H1 (cell line): ENCODE measurements around the gene MYO16. TPM values are rescaled to one million over a fixed set of nuclear protein-coding genes. Genes with fewer than 3 reads are reported as not detected.

Source experiments
- CTCF ChIA-PET: fragments of 300-600 bp; sonication (Branson Sonifier 250); formaldehyde crosslinking; loops from one replicate; lab custom pipeline; 2021; ENCODE audit not compliant: partially characterized antibody; lab: Charles Lee
- POLR2A ChIA-PET: fragments of 300-600 bp; sonication (Branson Sonifier 250); formaldehyde crosslinking; loops from one replicate; lab custom pipeline; 2021; ENCODE audit warnings: inconsistent platforms; ENCODE audit not compliant: partially characterized antibody; lab: Charles Lee
- DNase-seq, 2 experiments: peaks; one replicate each; pipeline versions ENCODE4 v3.0.0 to v3.0.0-alpha.2; 2010 to 2022; ENCODE audit warnings: low spot score in 2 of 2, low read depth in 1 of 2, mixed read lengths in 1 of 2
- FAIRE-seq: peaks from 2 replicates; lab custom pipeline; 2011; peaks lifted over from hg19 to GRCh38; lab: Jason Lieb, UNC
- H2AFZ ChIP-seq: 2 replicates; pipeline ENCODE4 v1.8.1; 2012; ENCODE audit warnings: low read length, inconsistent platforms
- H2AK5ac ChIP-seq: 2 replicates; pipeline ENCODE4 v1.6.1; 2013; ENCODE audit warnings: low read depth, low read length
- H2BK120ac ChIP-seq: replicated peaks from 2 replicates; pipeline ENCODE3; 2013; ENCODE audit warnings: low read depth, low read length, inconsistent platforms
- H2BK12ac ChIP-seq: 2 replicates; pipeline ENCODE4 v1.6.1; 2013; ENCODE audit warnings: low read depth, low read length
- H2BK15ac ChIP-seq: 2 replicates; pipeline ENCODE4 v1.6.1; 2013; ENCODE audit warnings: low read length
- H2BK20ac ChIP-seq: 2 replicates; pipeline ENCODE4 v1.6.1; 2013; ENCODE audit warnings: low read length
- H2BK5ac ChIP-seq: 2 replicates; pipeline ENCODE4 v1.6.1; 2013; ENCODE audit warnings: low read depth, low read length
- H3K14ac ChIP-seq: 2 replicates; pipeline ENCODE4 v1.6.1; 2013; ENCODE audit warnings: inconsistent platforms; ENCODE audit not compliant: insufficient read length
- H3K18ac ChIP-seq: 2 replicates; pipeline ENCODE4 v1.6.1; 2013; ENCODE audit warnings: low read length; ENCODE audit errors: extremely low read depth
- H3K23ac ChIP-seq: 2 replicates; pipeline ENCODE4 v1.6.1; 2013; ENCODE audit warnings: inconsistent platforms; ENCODE audit not compliant: insufficient read length
- H3K23me2 ChIP-seq: 2 replicates; pipeline ENCODE4 v1.6.1; 2013; ENCODE audit warnings: low read depth, low read length
- H3K27ac ChIP-seq: 2 replicates; pipeline ENCODE4 v1.6.1; 2011; ENCODE audit warnings: low read depth, low read length, inconsistent platforms
- H3K27me3 ChIP-seq, 4 experiments: replicated peaks in 1 of 4; 1 replicate in 1 of 4; 2 replicates in 3 of 4; pipeline versions ENCODE4 v1.6.1 to v1.8.1; 2011 to 2013; ENCODE audit warnings: low read length in 3 of 4, mild to moderate bottlenecking in 3 of 4, inconsistent platforms in 2 of 4, mixed read lengths in 2 of 4, moderate library complexity in 1 of 4; ENCODE audit not compliant: control insufficient read depth in 3 of 4, insufficient read depth in 3 of 4; ENCODE audit errors: extremely low read depth in 1 of 4
- H3K36me3 ChIP-seq, 4 experiments: 2 replicates each; pipeline versions ENCODE4 v1.6.1 to v1.8.1; 2011 to 2013; ENCODE audit warnings: mild to moderate bottlenecking in 4 of 4, low read length in 3 of 4, moderate library complexity in 2 of 4, control low read depth in 1 of 4, inconsistent platforms in 1 of 4; ENCODE audit not compliant: insufficient read depth in 4 of 4, control insufficient read depth in 2 of 4
- H3K4ac ChIP-seq: replicated peaks from 2 replicates; pipeline ENCODE3; 2013; ENCODE audit warnings: low read length, low read depth, mixed read lengths, inconsistent platforms; ENCODE audit not compliant: insufficient read length
- H3K4me1 ChIP-seq, 4 experiments: replicated peaks in 1 of 4; 1 replicate in 1 of 4; 2 replicates in 3 of 4; pipeline versions ENCODE4 v1.6.1 to v1.8.1; 2011 to 2013; ENCODE audit warnings: low read length in 3 of 4, inconsistent platforms in 2 of 4, mixed read lengths in 1 of 4; ENCODE audit not compliant: insufficient read depth in 4 of 4, control insufficient read depth in 3 of 4
- H3K4me2 ChIP-seq, 2 experiments: 2 replicates each; pipeline versions ENCODE4 v1.6.1 to v1.8.1; 2011 to 2013; ENCODE audit warnings: low read depth in 2 of 2, low read length in 2 of 2, control low read depth in 1 of 2, inconsistent platforms in 1 of 2, mild to moderate bottlenecking in 1 of 2; ENCODE audit not compliant: insufficient read depth in 1 of 2
- H3K4me3 ChIP-seq, 4 experiments: fragments of 200-600, 300-600 bp in 1 of 4; sonication (generic), shearing (Covaris generic), sonication (Bioruptor Twin) in 1 of 4; 2 replicates each; pipeline versions ENCODE4 v1.5.1 to v1.8.1; 2011 to 2016; ENCODE audit warnings: low read length in 4 of 4, low read depth in 3 of 4, control low read depth in 2 of 4, inconsistent platforms in 2 of 4, mild to moderate bottlenecking in 2 of 4, mixed read lengths in 1 of 4, moderate library complexity in 1 of 4; ENCODE audit not compliant: insufficient read depth in 2 of 4; ENCODE audit errors: extremely low read depth in 1 of 4
- H3K56ac ChIP-seq: replicated peaks from 2 replicates; pipeline ENCODE3; 2013; ENCODE audit warnings: low read depth, mild to moderate bottlenecking, mixed read lengths, low read length, inconsistent platforms; ENCODE audit not compliant: insufficient read length
- H3K79me1 ChIP-seq: 2 replicates; pipeline ENCODE4 v1.6.1; 2013; ENCODE audit warnings: low read depth, low read length, control low read depth
- H3K79me2 ChIP-seq, 2 experiments: 2 replicates each; pipeline versions ENCODE4 v1.6.1 to v1.8.1; 2012 to 2013; ENCODE audit warnings: low read length in 2 of 2, mild to moderate bottlenecking in 2 of 2, inconsistent platforms in 1 of 2; ENCODE audit not compliant: insufficient read depth in 2 of 2, control insufficient read depth in 1 of 2
- H3K9ac ChIP-seq, 4 experiments: replicated peaks in 1 of 4; 1 replicate in 1 of 4; 2 replicates in 3 of 4; pipeline versions ENCODE4 v1.6.1 to v1.8.1; 2011 to 2013; ENCODE audit warnings: low read depth in 3 of 4, low read length in 3 of 4, control low read depth in 2 of 4, mild to moderate bottlenecking in 2 of 4, moderate library complexity in 2 of 4, inconsistent platforms in 1 of 4; ENCODE audit errors: extremely low read depth in 1 of 4
- H3K9me3 ChIP-seq, 2 experiments: 2 replicates each; pipeline versions ENCODE4 v1.6.1 to v1.8.1; 2012 to 2013; ENCODE audit warnings: mild to moderate bottlenecking in 2 of 2, moderate library complexity in 2 of 2, control low read depth in 1 of 2, inconsistent platforms in 1 of 2, low read depth in 1 of 2, low read length in 1 of 2, mixed read lengths in 1 of 2; ENCODE audit not compliant: insufficient read depth in 2 of 2
- H4K20me1 ChIP-seq, 2 experiments: replicated peaks in 1 of 2; 2 replicates each; pipeline versions ENCODE3 to v1.8.1; 2011 to 2013; ENCODE audit warnings: inconsistent platforms in 2 of 2, low read length in 2 of 2, mild to moderate bottlenecking in 1 of 2; ENCODE audit not compliant: insufficient read depth in 2 of 2, control insufficient read depth in 1 of 2
- H4K5ac ChIP-seq: 2 replicates; pipeline ENCODE4 v1.6.1; 2013; ENCODE audit warnings: low read length, low read depth, mixed read lengths, inconsistent platforms; ENCODE audit not compliant: insufficient read length
- H4K8ac ChIP-seq: 2 replicates; pipeline ENCODE4 v1.8.0; 2013; ENCODE audit warnings: mild to moderate bottlenecking, moderate library complexity, low read length, inconsistent platforms; ENCODE audit not compliant: insufficient read depth; ENCODE audit errors: extremely low read depth
- H4K91ac ChIP-seq: replicated peaks from 2 replicates; pipeline ENCODE3; 2013; ENCODE audit warnings: low read length, mixed read lengths, inconsistent platforms; ENCODE audit not compliant: insufficient read length
- ATF3 ChIP-seq: IDR thresholded peaks from 2 replicates; pipeline ENCODE4 v1.6.1; 2011; ENCODE audit warnings: low read depth, mild to moderate bottlenecking, low read length; ENCODE audit not compliant: insufficient read depth
- CTBP2 ChIP-seq: IDR thresholded peaks from 2 replicates; pipeline ENCODE4 v1.7.0; 2011; ENCODE audit warnings: borderline replicate concordance, mild to moderate bottlenecking, moderate library complexity, mixed read lengths, low read length; ENCODE audit not compliant: insufficient read depth, insufficient read length
- HDAC2 ChIP-seq, 2 experiments: fragments of 300-600 bp in 1 of 2; sonication (generic) in 1 of 2; IDR thresholded peaks; 2 replicates each; pipeline ENCODE4 v1.6.1; 2011 to 2012; ENCODE audit warnings: low read depth in 2 of 2, low read length in 2 of 2, mild to moderate bottlenecking in 2 of 2, moderate library complexity in 2 of 2, borderline replicate concordance in 1 of 2, inconsistent platforms in 1 of 2
- SIX5 ChIP-seq: IDR thresholded peaks from 2 replicates; pipeline ENCODE4 v1.6.1; 2011; ENCODE audit warnings: mild to moderate bottlenecking, low read depth, low read length
- SP1 ChIP-seq: IDR thresholded peaks from 2 replicates; pipeline ENCODE4 v1.6.1; 2011; ENCODE audit warnings: low read depth, low read length
- TBP ChIP-seq: IDR thresholded peaks from 2 replicates; pipeline ENCODE4 v1.6.1; 2011; ENCODE audit warnings: low read depth, low read length, improper control_type of control experiment
- TEAD4 ChIP-seq: IDR thresholded peaks from 2 replicates; pipeline ENCODE4 v1.6.1; 2012; ENCODE audit warnings: low read depth, low read length, inconsistent platforms, mixed read lengths
- YY1 ChIP-seq: IDR thresholded peaks from 2 replicates; pipeline ENCODE4 v1.6.1; 2011; ENCODE audit warnings: low read depth, mild to moderate bottlenecking, low read length
- WGBS, 2 experiments: shearing (Covaris generic) in 1 of 2; methylation state at CpG; one replicate each; pipeline versions ENCODE4 v1.1.6 to v1.1.7; 2013 to 2015; ENCODE audit warnings: low lambda C conversion rate in 2 of 2, mixed read lengths in 2 of 2, inconsistent platforms in 1 of 2, low coverage in 1 of 2, missing lambda C conversion rate in 1 of 2; ENCODE audit not compliant: insufficient replicate concordance in 2 of 2, insufficient coverage in 1 of 2, insufficient read length in 1 of 2; ENCODE audit errors: extremely low coverage in 1 of 2, missing lambda C conversion rate in 1 of 2; 5-methylcytosine and 5-hydroxymethylcytosine counted together
- polyA plus RNA-seq, 7 experiments: library from polyadenylated mRNA; depleted of rRNA in 3 of 7; stranded (reverse) in 5 of 7; unstranded in 2 of 7; fragments of >200 nt in 5 of 7; fragments of 200-250 nt in 2 of 7; gene quantifications; 1 replicate in 5 of 7; 2 replicates in 1 of 7; 4 replicates in 1 of 7; pipeline versions ENCODE4 v1.2.1 to v1.2.3, GENCODE V29; 2011 to 2013; ENCODE audit warnings: missing spikeins in 2 of 7, mixed read lengths in 2 of 7
- total RNA-seq: library from RNA; stranded (reverse); fragmentation: NEBNext Ultra II Directional; extraction: Animal tissue kit (Norgen Biotek cat#: 25700); gene quantifications from 2 replicates; pipeline ENCODE4 v1.2.1, GENCODE V29; 2021

The MYO16 gene
- total and polyA plus RNA-seq, 2 of the 8 experiments (the other 6 are each of a cell fraction or from before 2014, with no cell fraction given), result 0.02 to 0.22 TPM

GRCh38 chr13:109166804-109167203 is 537.4 kb downstream of the MYO16 start:
- Histone ChIP-seq H3K27ac (no peak overlapping the region), H3K4me2 (no peak overlapping the region), H4K20me1 (no peaks in the 10 kb centered on the region), H2AK5ac (no peak overlapping the region), H3K23me2 (no peaks in the 10 kb centered on the region), H4K5ac (no peak overlapping the region), H4K8ac (no peak overlapping the region), H3K14ac (no peak overlapping the region), H2BK120ac (no peak overlapping the region), H3K4me3 (no peak overlapping the region), H2BK12ac (no peak overlapping the region; the same call in 1 of the 2 replicates), H2AFZ (no peak overlapping the region), H2BK15ac (no peak overlapping the region), H2BK5ac (no peak overlapping the region), H3K27me3 (no peaks in the 10 kb centered on the region), H3K4me1 (no peaks in the 10 kb centered on the region), H2BK20ac (no peak overlapping the region), H3K4ac (no peak overlapping the region), H3K36me3 (no peaks in the 10 kb centered on the region), H3K9ac (no peak overlapping the region), H4K91ac (no peak overlapping the region), H3K9me3 (no peaks in the 10 kb centered on the region), H3K79me1 (no peaks in the 10 kb centered on the region), H3K23ac (no peak overlapping the region), H3K56ac (no peak overlapping the region), H3K79me2 (no peaks in the 10 kb centered on the region), H3K18ac (no peak overlapping the region)
- WGBS, 2 experiments, result 79% methylated on average over 2 of the region's 2 CpGs; no CpG with 5 or more reads in 1 of the 2 experiments
- DNase-seq (no peak), FAIRE-seq (no peak)
- ChIA-PET POLR2A (no interaction called here), CTCF (no interaction called here)
- TF ChIP-seq TEAD4, result no peak
- no peak for TF ChIP-seq TBP
- TF ChIP-seq SIX5, result no peak
- TF ChIP-seq ATF3, result no peak
- TF ChIP-seq SP1, result no peak
- no peak for TF ChIP-seq YY1
- no peak for TF ChIP-seq HDAC2 (IDR thresholded peaks at IDR 0.05; ENCODE audit: borderline replicate concordance in 1 of 2, low read depth in 2 of 2, low read length in 2 of 2)
- no peak for TF ChIP-seq CTBP2
